Activated T-cell treated with anti-CD3 and anti-CD28 coated beads, Interleukin-2, amount 50 U/mL, for 1 hour (primary cell): ENCODE results near the gene ACTA2.

ENCODE experiments used
- DNase-seq: peaks from one replicate; pipeline ENCODE4 v3.0.0-alpha.2; 2020

Gene ACTA2

GRCh38 chr10:88980800-88981199 is 28.2 kb upstream of the ACTA2 start:
- no peak for DNase-seq

DNA sequence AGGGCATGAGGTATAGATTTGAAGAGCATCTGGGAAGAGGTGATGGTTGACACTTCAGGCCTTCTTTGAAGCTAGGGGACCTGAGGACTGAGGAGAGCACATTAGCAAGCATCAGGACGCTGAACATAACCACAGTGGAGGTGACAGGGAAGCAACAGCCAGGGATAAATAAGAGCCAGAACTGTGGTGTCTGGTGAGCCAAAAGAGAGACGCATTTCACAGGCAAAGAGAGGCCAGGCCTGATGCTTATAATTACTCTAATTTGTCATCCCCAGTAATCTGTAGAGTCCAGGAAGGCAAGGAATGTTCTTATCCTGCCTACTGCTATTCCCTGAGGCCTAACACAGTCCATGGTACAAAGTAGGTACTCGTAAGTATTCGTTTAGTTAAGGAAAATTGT is 27.7 kb upstream of the ACTA2 start:
- no peak for DNase-seq

DNA sequence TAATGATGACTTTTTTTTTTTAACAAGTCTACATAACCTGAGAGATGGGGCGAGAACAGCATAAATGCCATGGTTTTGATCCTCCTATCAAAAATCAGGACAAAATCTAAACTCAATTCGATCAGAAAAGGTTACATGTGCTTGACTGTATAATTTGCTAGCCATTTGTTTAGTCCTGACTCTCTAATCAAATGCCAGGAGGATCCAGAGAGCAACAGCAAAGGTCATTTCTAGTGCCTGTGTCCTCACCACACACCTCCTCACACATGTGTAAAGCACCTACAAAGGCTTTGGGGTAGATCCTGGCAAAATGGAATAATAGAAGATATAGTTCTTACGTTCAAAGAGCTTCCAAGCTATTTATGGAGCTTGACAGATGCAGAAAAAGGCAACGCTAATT is 27.0 kb upstream of the ACTA2 start:
- DNase-seq = no peak

GRCh38 chr10:88979153-88979562 is 26.6 kb upstream of the ACTA2 start:
- DNase-seq = no peak

- no peak for DNase-seq
Measured at GRCh38 chr10:88978463-88978862, 25.9 kb upstream of the ACTA2 start.

DNA sequence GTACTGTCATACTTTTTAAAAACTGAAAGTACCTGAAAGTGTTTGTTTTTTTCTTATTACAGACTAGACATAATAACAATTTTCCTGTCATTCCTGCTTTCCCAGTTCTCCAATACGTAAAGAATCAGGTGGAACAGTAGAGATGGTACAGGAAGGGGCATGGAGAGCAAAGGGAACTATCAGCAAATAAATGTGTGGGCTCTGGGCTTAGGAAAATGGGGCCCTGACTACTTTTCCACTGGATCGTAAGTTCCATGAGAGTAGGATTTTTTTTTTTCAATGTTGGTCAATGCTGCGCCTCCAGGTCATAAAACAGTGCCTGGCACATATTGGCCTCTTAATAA is 22.8 kb upstream of the ACTA2 start:
- DNase-seq = no peak

- DNase-seq = no peak
Measured at GRCh38 chr10:88974446-88975376, 22.1 kb upstream of the ACTA2 start.

DNA sequence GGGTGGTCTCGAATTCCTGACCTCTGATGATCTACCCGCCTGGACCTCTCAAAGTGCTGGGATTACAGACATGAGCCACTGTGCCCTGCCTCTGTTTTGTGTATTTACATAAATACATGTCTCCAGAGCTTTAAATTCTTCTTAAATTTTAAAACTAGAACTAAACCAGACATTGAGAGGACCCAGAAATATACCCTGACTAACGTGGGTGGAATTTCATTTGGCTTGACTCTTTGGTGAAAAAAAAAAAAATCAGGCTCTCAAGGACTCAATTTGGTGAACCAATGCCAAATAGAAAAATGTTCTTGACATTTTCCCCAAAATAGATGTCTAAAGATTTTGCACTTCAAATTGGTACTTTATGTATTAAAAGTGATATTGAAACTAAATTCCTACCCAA is 21.4 kb upstream of the ACTA2 start:
- no peak for DNase-seq

GRCh38 chr10:88971221-88972061 is 18.9 kb upstream of the ACTA2 start:
- no peak for DNase-seq

DNA sequence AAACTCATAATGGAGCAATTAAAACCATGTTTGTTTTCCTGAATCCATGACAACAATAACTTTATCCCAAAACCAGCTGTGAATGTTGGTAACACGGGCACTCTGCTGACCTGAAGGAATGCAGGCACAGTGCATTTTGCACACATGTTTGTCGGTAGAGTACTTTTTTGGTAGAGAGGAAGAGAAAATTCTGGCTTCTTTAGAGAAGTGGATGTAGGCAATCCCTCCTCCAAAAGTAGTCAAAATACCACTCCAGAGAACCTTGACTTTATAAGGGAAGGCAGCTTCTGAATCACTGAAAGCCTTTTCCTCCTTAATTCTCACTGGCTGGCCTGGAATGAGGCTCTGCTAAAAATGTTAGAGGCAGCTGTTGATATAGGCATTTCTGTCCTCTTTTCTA is 15.8 kb upstream of the ACTA2 start:
- no peak for DNase-seq

- DNase-seq = no peak
Measured at GRCh38 chr10:88966797-88967196, 14.2 kb upstream of the ACTA2 start.

GRCh38 chr10:88964869-88965415 is 12.4 kb upstream of the ACTA2 start:
- no peak for DNase-seq

DNA sequence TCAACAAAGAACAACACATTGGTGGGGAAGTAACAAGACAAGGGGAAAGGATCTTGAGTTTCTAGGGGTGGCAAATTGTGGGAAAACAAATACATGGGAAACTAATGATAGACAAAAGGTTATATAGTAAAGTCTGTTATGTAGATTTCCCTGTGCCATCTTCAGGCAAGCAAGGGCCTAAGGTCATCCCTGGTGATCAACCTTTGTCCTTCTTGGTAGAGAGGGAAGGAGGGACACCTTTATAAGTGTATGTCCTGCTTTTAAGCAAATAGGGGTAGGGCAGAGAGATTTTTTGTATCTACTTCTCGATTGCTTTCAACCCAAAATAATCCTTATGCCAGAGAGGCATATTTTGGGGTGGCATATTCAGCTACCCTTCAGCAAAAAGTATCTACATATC is 11.8 kb upstream of the ACTA2 start:
- DNase-seq = no peak

- no peak for DNase-seq
Measured at GRCh38 chr10:88963318-88963717, 10.7 kb upstream of the ACTA2 start.

- DNase-seq = no peak
Measured at GRCh38 chr10:88962336-88962735, 9.8 kb upstream of the ACTA2 start.

GRCh38 chr10:88961266-88961665 is 8.7 kb upstream of the ACTA2 start:
- DNase-seq = no peak

DNA sequence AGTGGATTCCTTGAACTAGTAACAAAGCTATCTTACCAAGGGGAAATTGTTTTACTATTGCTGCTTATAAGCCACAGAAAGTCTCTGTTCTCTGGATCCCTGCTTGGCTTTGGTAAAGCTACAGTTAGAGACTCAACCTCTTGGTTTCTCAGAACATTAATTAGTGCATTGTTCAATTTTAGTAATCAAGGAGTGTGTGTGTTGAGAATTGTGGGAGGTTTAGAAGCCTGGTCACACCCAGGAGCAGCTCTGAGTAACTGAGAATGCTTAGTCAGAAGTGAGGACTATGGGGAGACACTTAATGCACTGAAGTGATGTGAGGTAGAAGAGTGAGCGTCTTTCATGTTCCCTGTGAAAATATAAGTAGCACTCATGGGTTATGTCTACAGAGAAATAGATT is 8.2 kb upstream of the ACTA2 start:
- DNase-seq = no peak

GRCh38 chr10:88958721-88959120 is 6.1 kb upstream of the ACTA2 start:
- no peak for DNase-seq

DNA sequence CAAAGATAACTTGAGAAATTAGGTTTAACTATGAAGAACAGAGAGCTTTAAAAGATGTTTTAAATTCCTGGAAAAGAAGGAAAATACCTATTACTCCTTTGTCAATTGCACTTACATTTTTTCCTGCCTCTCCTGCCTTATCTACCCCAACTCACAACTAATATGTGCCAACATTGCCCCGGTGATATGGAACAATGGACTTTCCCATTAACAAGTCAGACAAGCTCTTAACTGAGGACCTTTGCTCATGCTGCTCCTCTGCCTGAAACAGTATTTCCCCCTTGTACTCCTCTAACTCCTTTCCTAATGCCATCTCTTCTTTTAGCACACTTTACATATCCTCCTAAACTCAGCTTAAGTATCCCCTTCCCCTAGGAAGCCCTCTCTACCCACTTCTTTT is 4.8 kb upstream of the ACTA2 start:
- no peak for DNase-seq

DNA sequence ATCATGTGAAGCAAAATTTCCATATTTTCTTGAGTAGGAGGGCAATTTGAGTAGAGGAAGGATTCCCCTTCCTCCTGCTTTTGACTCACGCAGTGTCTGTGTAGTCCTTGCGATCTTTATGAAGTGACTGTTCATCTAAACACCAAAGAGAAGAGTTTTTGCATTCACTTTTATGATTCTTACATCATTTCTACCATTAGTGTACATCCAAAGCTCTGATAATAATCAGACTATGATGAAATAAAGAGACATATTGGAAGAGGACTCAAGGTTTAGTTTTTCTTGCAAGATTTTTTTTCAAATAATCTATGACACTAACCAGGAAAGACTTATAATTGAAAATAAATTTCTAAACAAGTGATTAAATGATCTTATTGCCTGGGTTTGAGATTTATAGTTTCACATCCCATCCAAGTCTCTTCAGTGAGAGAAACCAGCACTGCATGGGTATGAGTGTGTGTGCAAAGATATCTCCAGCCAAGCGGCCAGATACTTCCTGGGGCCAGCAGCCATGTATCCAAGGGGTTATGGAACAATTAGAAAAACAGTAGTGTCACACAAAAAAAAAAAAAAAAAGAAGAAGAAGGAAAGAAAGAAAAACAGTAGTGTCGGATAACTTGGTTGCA is 2.0 kb upstream of the ACTA2 start:
- no peak for DNase-seq

- DNase-seq = no peak
Measured at GRCh38 chr10:88953662-88954061, 1.1 kb upstream of the ACTA2 start.

DNA sequence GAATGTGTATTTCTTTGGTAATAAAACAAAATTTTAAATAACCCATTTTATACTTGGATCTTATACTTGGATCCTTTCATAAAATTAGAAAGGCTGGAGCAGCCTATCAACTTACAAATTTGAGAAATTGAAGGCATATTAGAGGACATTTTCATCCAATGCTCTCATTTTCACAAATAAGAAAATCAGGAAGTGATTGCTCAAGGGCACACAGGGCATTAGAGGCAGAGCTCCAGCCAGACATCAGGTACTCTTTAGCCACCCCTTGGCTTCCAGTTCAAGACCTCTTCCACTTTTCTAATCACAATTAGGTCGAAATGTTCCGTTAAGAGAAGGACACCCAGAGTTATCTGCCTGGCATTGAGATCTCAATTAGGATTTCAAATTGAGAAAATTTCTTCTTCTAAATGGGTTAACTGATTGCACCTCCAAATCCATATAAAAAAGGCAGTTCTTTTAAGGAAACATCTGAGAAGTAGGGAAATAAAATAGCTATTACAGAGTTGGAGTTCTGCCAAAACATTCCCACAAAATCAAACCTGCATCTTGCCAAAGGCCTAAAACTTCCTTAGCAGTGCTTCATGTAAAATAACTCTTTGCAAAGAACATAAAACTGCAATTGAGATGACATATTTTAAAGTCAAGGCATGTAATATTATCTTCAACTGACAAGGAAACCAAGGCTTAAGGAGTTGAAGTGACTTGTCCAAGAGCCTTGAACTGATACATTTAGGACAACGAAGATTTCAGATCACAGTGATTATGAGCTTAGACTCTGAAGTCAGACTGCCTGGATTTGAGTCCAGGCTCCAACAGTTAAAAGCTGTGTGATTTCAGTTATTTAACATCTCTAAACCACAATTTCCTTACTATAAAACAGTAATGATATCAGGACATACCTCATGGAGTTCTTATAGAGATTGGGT is 2.4 kb downstream of the ACTA2 start:
- DNase-seq = no peak
